Suprapubic skin (tissue), 4 donors: ENCODE measurements around the gene SYCP1. TPM values are rescaled to one million over a fixed set of nuclear protein-coding genes. Genes with fewer than 3 reads are reported as not detected.

ENCODE experiments used
- DNase-seq, 2 donors: peaks; one replicate each; pipeline ENCODE4 v3.0.0-alpha.2; 2019; ENCODE audit warnings: low spot score in 2 of 2
- H3K27ac ChIP-seq: fragments of 200-600 bp; sonication (generic); one replicate; pipeline ENCODE4 v1.5.1; 2019
- H3K27me3 ChIP-seq: fragments of 200-600 bp; sonication (generic); one replicate; pipeline ENCODE4 v1.5.1; 2019
- H3K36me3 ChIP-seq: fragments of 200-600 bp; sonication (generic); one replicate; pipeline ENCODE4 v1.5.1; 2019
- H3K4me1 ChIP-seq: fragments of 200-600 bp; sonication (generic); one replicate; pipeline ENCODE4 v1.5.1; 2019
- H3K4me3 ChIP-seq: fragments of 200-600 bp; sonication (generic); one replicate; pipeline ENCODE4 v1.5.1; 2019; ENCODE audit warnings: mild to moderate bottlenecking
- H3K9me3 ChIP-seq: fragments of 200-600 bp; sonication (generic); one replicate; pipeline ENCODE4 v1.5.1; 2019
- EP300 ChIP-seq: sonication (generic); formaldehyde crosslinking; IDR thresholded peaks from one replicate; pipeline ENCODE4 v1.6.1; 2017; ENCODE audit warnings: antibody characterized with exemption
- POLR2A ChIP-seq, 2 donors: fragments of 450-650 bp; IDR thresholded peaks; one replicate each; pipeline ENCODE4 v1.6.1; 2017; ENCODE audit warnings: antibody characterized with exemption in 2 of 2, mild to moderate bottlenecking in 2 of 2, moderate library complexity in 2 of 2
- POLR2AphosphoS5 ChIP-seq, 3 donors: sonication (generic); formaldehyde crosslinking; IDR thresholded peaks; one replicate each; pipeline ENCODE4 v1.6.1; 2017; ENCODE audit warnings: antibody characterized with exemption in 3 of 3
- WGBS: methylation state at CpG from one replicate; pipeline ENCODE4 v1.1.5; 2018; 5-methylcytosine and 5-hydroxymethylcytosine counted together
- total RNA-seq, 4 donors: library from RNA; depleted of rRNA; stranded (reverse); fragments of >200 nt; gene quantifications; one replicate each; pipeline ENCODE4 v1.1.0, GENCODE V29; 2016
- TF ChIP-seq, protein P1 (sequence below), 2 donors: fragments of 200-600 bp in 1 of 2; fragments of 450-650 bp in 1 of 2; sonication (generic) in 1 of 2; IDR thresholded peaks; one replicate each; pipeline ENCODE4 v1.5.1; 2016 to 2019; ENCODE audit warnings: antibody characterized with exemption in 2 of 2, mild to moderate bottlenecking in 1 of 2, moderate library complexity in 1 of 2

SYCP1 gene
- total RNA-seq, 4 donors from 2014 or later: 0.13 TPM; not detected in 3

DNA sequence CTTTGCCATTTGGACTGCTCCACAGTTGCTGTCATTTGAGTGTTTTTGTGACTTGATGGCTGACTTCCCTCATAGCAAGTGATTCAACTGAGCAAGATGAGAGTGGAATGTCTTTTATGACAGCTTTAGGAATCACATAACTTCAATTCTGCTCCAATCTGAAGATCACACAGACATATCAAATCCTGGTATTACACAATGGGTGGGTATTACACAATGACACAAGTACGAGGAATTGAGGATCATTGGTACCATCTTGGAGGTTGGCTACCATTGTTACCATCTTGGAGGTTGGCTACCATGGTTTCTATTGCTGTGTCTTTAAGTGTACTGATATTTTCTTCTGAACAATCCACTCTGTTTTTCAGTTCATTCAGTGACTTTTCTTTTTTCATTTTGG is 166.5 kb downstream of the SYCP1 start:
- H3K4me1 ChIP-seq: no peaks in the 10 kb centered on the region
- TF ChIP-seq, protein P1, sequence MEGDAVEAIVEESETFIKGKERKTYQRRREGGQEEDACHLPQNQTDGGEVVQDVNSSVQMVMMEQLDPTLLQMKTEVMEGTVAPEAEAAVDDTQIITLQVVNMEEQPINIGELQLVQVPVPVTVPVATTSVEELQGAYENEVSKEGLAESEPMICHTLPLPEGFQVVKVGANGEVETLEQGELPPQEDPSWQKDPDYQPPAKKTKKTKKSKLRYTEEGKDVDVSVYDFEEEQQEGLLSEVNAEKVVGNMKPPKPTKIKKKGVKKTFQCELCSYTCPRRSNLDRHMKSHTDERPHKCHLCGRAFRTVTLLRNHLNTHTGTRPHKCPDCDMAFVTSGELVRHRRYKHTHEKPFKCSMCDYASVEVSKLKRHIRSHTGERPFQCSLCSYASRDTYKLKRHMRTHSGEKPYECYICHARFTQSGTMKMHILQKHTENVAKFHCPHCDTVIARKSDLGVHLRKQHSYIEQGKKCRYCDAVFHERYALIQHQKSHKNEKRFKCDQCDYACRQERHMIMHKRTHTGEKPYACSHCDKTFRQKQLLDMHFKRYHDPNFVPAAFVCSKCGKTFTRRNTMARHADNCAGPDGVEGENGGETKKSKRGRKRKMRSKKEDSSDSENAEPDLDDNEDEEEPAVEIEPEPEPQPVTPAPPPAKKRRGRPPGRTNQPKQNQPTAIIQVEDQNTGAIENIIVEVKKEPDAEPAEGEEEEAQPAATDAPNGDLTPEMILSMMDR (IDR thresholded peaks at IDR 0.05): no peak
- TF ChIP-seq POLR2A (IDR thresholded peaks at IDR 0.05): no peak
- no peak for TF ChIP-seq EP300
- no peak for TF ChIP-seq POLR2AphosphoS5 (IDR thresholded peaks at IDR 0.05)
- H3K27ac ChIP-seq: no peak overlapping the region
- H3K27me3 ChIP-seq: peaks cover 6% of the 10 kb centered on the region
- no peaks in the 10 kb centered on the region for H3K36me3 ChIP-seq
- DNase-seq: no peak
- WGBS: 57% methylated on average over 1 of the region's 1 CpG
- H3K9me3 ChIP-seq: no peaks in the 10 kb centered on the region
- H3K4me3 ChIP-seq: no peak overlapping the region

DNA sequence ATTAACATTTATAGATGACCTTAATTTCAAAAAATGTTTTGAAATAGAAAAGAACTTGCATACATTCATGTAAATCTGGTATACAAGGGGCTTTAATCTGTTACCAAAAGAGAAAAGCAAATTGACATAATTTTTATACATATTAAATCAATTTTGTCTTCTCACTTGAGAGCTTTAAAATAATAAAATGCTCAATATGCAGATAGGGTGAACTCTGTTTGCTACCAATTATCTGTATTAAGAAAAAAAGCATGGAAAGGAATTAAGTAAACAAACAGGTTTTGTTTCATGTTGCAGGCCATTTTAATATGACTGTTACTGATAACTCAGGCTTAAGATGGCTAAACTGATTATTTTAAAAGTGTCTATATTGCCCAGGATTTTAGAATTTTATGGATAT is 168.9 kb downstream of the SYCP1 start:
- peaks cover 6% of the 10 kb centered on the region for H3K27me3 ChIP-seq
- no peak for DNase-seq
- no peaks in the 10 kb centered on the region for H3K9me3 ChIP-seq
- H3K27ac ChIP-seq: no peak overlapping the region
- H3K4me1 ChIP-seq: no peaks in the 10 kb centered on the region
- H3K4me3 ChIP-seq: no peak overlapping the region
- TF ChIP-seq, protein P1 (IDR thresholded peaks at IDR 0.05): no peak
- TF ChIP-seq EP300: no peak
- no peak for TF ChIP-seq POLR2AphosphoS5 (IDR thresholded peaks at IDR 0.05)
- no peak for TF ChIP-seq POLR2A (IDR thresholded peaks at IDR 0.05)
- no peaks in the 10 kb centered on the region for H3K36me3 ChIP-seq

DNA sequence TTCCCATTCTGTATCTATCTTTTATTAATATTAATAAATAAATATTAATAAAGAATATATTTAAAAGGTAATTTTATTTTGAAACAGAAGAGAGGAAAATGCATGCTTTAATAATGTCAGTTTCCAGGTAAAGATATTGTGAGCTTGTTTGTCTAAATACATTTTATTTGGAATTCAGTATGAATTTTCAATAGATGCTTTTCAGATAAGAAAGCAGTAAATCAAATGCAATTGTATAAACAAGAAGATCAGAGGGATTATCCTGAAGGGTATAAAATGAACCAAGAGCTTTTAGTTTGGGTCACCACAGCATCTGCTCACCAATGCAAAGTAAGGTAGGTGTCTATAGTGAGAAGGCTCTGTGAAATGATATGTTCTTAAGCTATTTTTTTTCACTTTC is 174.9 kb downstream of the SYCP1 start, which contains the start of gene TSHB:
TSS of gene TSHB (plus strand) at position 301 of the 400 bp plus-strand sequence. CDS start 3,537 bp downstream, outside the sequence.
- TF ChIP-seq POLR2A (IDR thresholded peaks at IDR 0.05): no peak
- H3K27ac ChIP-seq: no peak within 1 kb of the TSS
- no peaks in the 10 kb centered on the region for H3K27me3 ChIP-seq
- H3K36me3 ChIP-seq: no peaks in the 10 kb centered on the region
- no peaks in the 10 kb centered on the region for H3K4me1 ChIP-seq
- no peak for DNase-seq
- H3K9me3 ChIP-seq: no peaks in the 10 kb centered on the region
- H3K4me3 ChIP-seq: no peak within 1 kb of the TSS

DNA sequence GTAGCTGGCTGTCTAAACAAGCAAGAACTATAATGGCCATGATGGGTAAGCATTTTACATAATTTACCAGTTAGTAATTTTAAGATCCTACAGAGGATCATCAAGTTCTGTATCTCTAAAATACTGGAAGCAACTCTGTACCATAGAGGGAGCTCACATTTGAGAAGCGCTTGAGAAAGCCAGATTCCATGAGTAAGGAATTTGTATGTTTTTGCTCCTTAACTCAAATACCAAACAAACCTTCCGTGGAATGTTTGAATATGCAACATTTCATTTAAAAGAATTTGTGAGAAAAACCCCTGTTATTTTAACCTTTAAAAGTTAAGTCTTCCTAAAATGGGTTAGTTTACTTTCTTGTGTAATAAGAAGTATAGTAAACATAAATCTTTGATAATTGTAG is 176.9 kb downstream of the SYCP1 start:
- H3K27ac ChIP-seq: no peak overlapping the region
- no peaks in the 10 kb centered on the region for H3K27me3 ChIP-seq
- H3K36me3 ChIP-seq: no peaks in the 10 kb centered on the region
- H3K9me3 ChIP-seq: no peaks in the 10 kb centered on the region
- WGBS: 78% methylated on average over 2 of the region's 2 CpGs
- no peaks in the 10 kb centered on the region for H3K4me1 ChIP-seq
- TF ChIP-seq POLR2AphosphoS5 (IDR thresholded peaks at IDR 0.05) (no peak), POLR2A (IDR thresholded peaks at IDR 0.05) (no peak), EP300 (no peak)
- TF ChIP-seq, protein P1 (IDR thresholded peaks at IDR 0.05): no peak
- no peak overlapping the region for H3K4me3 ChIP-seq
- no peak for DNase-seq

DNA sequence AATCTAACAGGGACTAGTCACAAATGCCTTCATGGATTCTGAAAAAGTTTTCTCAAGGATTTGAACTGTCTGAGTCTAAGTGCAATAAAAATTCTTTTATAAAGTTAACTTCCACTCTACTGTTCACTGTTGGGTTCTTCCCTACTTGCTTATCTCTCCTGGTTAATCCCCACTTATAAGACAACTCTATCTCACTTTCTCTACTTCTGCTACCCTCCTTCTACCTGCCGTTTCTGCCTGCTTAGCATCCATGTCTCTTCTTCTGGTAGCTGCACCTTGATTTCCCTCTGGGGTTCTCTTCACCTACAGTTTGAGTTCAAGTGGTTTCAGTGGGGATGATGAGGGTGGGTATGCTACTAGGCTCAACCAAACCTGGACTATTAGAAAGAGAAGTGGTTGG is 181.0 kb downstream of the SYCP1 start:
- no peak for TF ChIP-seq POLR2AphosphoS5 (IDR thresholded peaks at IDR 0.05)
- TF ChIP-seq, protein P1 (IDR thresholded peaks at IDR 0.05): no peak
- TF ChIP-seq POLR2A (IDR thresholded peaks at IDR 0.05): no peak
- TF ChIP-seq EP300: no peak
- WGBS: 79% methylated on average over 1 of the region's 1 CpG
- DNase-seq: no peak
- Histone ChIP-seq H3K9me3 (no peaks in the 10 kb centered on the region), H3K4me1 (no peaks in the 10 kb centered on the region), H3K27me3 (no peaks in the 10 kb centered on the region), H3K36me3 (no peaks in the 10 kb centered on the region), H3K4me3 (no peak overlapping the region), H3K27ac (no peak overlapping the region)

DNA sequence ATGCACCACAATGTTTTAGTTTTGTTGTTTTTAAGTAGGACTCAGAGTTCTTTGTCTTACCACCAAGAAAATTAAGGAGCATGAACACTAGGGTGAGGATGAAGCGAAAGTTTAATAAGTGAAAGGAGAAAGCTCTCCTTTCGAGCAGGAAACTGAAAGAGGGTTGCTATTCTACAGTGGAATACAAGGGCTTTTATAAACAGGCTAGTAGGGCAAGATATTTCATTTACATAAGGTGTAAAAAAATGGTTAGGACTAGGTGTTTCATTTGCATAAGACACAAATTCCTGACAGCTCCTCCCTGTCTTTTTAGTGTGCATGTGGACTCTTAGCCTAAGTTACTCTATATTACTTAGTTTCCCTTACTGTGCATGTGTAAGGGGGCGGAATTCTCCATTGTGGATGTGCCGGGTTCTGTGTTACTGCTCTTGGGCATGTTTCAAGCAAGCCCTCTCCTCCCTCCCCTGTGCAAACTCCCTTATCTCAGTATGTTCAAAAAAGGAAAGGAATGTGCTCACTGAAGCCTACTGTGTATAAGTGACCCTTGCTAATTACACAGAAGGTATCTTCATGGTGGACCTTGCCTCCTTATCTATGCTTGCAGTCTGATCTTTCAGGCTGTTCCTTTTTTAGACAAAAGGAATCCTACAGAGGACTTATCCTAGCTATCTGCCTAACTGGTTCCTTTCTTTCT is 182.3 kb downstream of the SYCP1 start:
- Histone ChIP-seq H3K4me1 (no peaks in the 10 kb centered on the region), H3K27me3 (no peaks in the 10 kb centered on the region), H3K4me3 (no peak overlapping the region), H3K27ac (no peak overlapping the region), H3K9me3 (no peaks in the 10 kb centered on the region), H3K36me3 (no peaks in the 10 kb centered on the region)
- TF ChIP-seq POLR2AphosphoS5 (IDR thresholded peaks at IDR 0.05) (no peak), POLR2A (IDR thresholded peaks at IDR 0.05) (no peak), EP300 (no peak)
- TF ChIP-seq, protein P1 (IDR thresholded peaks at IDR 0.05): no peak
- WGBS: 70% methylated on average over 4 of the region's 4 CpGs
- DNase-seq: no peak
